Mucosa of rectum (tissue), 2 donors: ENCODE results near the gene HHLA2.

Experiments
- H3K27ac ChIP-seq, 2 donors: one replicate each; pipeline ENCODE4 v1.7.0; 2013; ENCODE audit warnings: inconsistent platforms in 2 of 2, low read depth in 2 of 2, low read length in 2 of 2
- H3K27me3 ChIP-seq, 2 donors: one replicate each; pipeline ENCODE4 v1.7.0; 2013; ENCODE audit warnings: low read length in 2 of 2; ENCODE audit not compliant: control insufficient read depth in 2 of 2, insufficient read depth in 2 of 2
- H3K36me3 ChIP-seq, 2 donors: one replicate each; pipeline ENCODE4 v1.7.0; 2013; ENCODE audit warnings: low read length in 2 of 2; ENCODE audit not compliant: control insufficient read depth in 2 of 2, insufficient read depth in 2 of 2
- H3K4me1 ChIP-seq, 2 donors: one replicate each; pipeline ENCODE4 v1.7.0; 2013; ENCODE audit warnings: low read length in 2 of 2, mild to moderate bottlenecking in 1 of 2; ENCODE audit not compliant: control insufficient read depth in 2 of 2, insufficient read depth in 2 of 2
- H3K4me3 ChIP-seq, 2 donors: one replicate each; pipeline ENCODE4 v1.7.0; 2013; ENCODE audit warnings: low read length in 2 of 2
- H3K9ac ChIP-seq, 2 donors: one replicate each; pipeline ENCODE4 v1.7.0; 2013; ENCODE audit warnings: low read length in 2 of 2, low read depth in 1 of 2, mild to moderate bottlenecking in 1 of 2
- H3K9me3 ChIP-seq, 2 donors: one replicate each; pipeline ENCODE4 v1.7.0; 2013; ENCODE audit warnings: low read length in 2 of 2; ENCODE audit not compliant: control insufficient read depth in 2 of 2
- donor health status: healthy.
- donor health status: Normal muscosa, but diverticular disease.

The HHLA2 gene

GRCh38 chr3:108333961-108334360 is 37.6 kb downstream of the HHLA2 start:
- no peak overlapping the region for H3K9ac ChIP-seq
- no peaks in the 10 kb centered on the region for H3K27me3 ChIP-seq
- no peak overlapping the region for H3K4me3 ChIP-seq
- peaks cover 0 to 7% of the 10 kb centered on the region in 2 donors for H3K36me3 ChIP-seq
- H3K27ac ChIP-seq: no peak overlapping the region
- no peaks in the 10 kb centered on the region for H3K9me3 ChIP-seq
- H3K4me1 ChIP-seq: no peaks in the 10 kb centered on the region

GRCh38 chr3:108334701-108335100 is 38.4 kb downstream of the HHLA2 start:
- Histone ChIP-seq H3K36me3 (peaks cover 0 to 7% of the 10 kb centered on the region in 2 donors), H3K4me1 (no peaks in the 10 kb centered on the region), H3K4me3 (no peak overlapping the region), H3K9ac (no peak overlapping the region), H3K9me3 (no peaks in the 10 kb centered on the region), H3K27ac (no peak overlapping the region), H3K27me3 (no peaks in the 10 kb centered on the region)

DNA sequence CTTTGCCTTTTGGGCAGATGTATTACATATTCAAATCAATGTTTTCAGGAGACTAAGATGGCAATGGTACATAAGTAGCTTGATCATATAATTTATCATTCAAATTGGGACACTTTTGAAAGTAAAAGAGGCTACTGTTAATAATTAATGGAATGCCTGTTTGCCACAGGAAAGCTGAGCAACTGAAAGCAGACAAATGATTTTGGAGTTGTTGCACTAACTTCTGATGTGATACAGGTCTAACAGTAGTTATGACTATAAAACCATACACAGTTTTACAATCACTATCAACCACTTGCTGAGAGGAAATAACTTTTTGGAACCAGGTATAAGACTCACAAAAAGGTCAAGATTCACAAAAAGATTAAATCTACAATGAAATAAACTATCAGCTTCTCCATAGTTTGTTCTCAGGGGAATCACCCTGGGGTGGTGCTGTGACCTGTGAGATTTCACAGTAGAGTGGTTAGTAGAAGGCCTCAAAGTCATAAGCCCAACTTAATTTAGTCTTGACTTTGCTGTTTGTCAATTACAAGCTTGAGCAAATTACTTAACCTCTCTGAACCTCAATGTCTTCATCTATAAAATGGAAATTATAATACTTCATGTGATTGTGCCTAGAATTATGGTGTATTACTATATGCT is 42.7 kb downstream of the HHLA2 start:
- no peak overlapping the region for H3K4me3 ChIP-seq
- no peak overlapping the region for H3K9ac ChIP-seq
- H3K9me3 ChIP-seq: no peaks in the 10 kb centered on the region
- peaks cover 0 to 3% of the 10 kb centered on the region in 2 donors for H3K36me3 ChIP-seq
- no peaks in the 10 kb centered on the region for H3K27me3 ChIP-seq
- H3K27ac ChIP-seq: no peak overlapping the region
- no peaks in the 10 kb centered on the region for H3K4me1 ChIP-seq

DNA sequence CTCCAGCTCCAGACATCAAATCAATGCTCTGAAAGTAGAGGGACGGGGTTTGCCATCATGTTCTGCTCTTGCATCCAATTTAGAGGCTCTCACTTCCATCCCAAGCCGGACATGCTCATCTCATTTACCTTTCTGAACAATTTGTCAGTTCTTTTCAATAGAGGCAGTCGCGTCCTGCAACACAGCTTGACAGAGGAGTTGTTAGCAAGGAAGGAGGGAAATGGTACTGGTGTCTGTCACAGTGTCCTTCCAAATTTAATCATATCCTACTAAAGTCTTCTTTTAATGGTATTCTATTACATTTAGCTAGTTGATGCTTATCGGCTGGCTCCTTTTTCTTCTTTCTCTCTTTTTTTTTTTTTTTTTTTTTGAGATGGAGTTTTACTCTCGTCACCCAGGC is 45.6 kb downstream of the HHLA2 start:
- Histone ChIP-seq H3K27ac (no peak overlapping the region), H3K9me3 (no peaks in the 10 kb centered on the region)

GRCh38 chr3:108342837-108343486 is 46.6 kb downstream of the HHLA2 start:
- Histone ChIP-seq H3K36me3 (peaks cover 4 to 11% of the 10 kb centered on the region in 2 donors), H3K4me1 (no peaks in the 10 kb centered on the region), H3K9me3 (no peaks in the 10 kb centered on the region), H3K27ac (no peak overlapping the region), H3K4me3 (no peak overlapping the region), H3K27me3 (no peaks in the 10 kb centered on the region), H3K9ac (no peak overlapping the region)

More for the DNA sequence above, 45.6 kb downstream of the HHLA2 start:
- H3K9ac ChIP-seq: no peak overlapping the region
- no peak overlapping the region for H3K4me3 ChIP-seq
- H3K36me3 ChIP-seq: peaks cover 4 to 11% of the 10 kb centered on the region in 2 donors
- H3K4me1 ChIP-seq: no peaks in the 10 kb centered on the region
- no peaks in the 10 kb centered on the region for H3K27me3 ChIP-seq

- H3K9ac ChIP-seq: no peak overlapping the region
Measured at GRCh38 chr3:108343491-108343890, 47.1 kb downstream of the HHLA2 start.

DNA sequence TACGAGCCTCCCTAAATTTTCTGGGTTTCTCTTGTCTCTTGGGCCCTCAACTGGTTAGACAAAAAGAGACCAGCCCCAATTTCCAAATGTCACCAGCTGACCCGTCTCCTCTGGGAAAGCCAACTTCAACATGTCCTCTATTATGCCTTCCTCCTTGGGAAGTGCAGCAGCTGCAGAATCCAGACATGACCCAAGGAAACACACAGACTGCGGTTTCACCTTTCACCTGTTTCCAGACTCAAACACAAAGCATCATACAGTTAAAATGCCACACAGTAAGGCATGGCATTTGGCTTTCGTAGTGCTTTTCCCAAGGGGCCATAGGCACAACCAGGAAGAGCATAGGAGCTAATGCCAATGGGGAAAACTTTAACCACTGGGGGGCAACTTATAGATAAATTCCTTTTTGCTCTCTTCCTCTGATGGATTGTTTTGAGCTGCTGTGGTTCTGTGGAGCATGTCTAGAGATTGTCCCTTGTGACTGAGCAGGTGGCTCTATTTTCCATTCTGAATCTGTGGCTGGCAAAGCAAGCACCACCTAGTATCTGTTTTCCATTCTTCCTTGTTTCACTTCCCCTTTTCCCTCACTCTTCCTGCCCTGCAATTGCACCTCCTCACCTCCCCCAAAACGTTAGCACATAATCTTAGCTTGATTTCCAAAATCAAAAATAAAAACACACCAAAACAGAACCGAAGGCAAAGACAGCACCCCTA is 49.3 kb downstream of the HHLA2 start:
- Histone ChIP-seq H3K4me3 (no peak overlapping the region), H3K27ac (no peak overlapping the region), H3K9me3 (no peaks in the 10 kb centered on the region), H3K27me3 (no peaks in the 10 kb centered on the region), H3K4me1 (no peaks in the 10 kb centered on the region), H3K36me3 (peaks cover 4 to 11% of the 10 kb centered on the region in 2 donors), H3K9ac (no peak overlapping the region)

More at GRCh38 chr3:108343491-108343890, 47.1 kb downstream of the HHLA2 start:
- H3K4me3 ChIP-seq: no peak overlapping the region
- H3K27ac ChIP-seq: no peak overlapping the region
- no peaks in the 10 kb centered on the region for H3K4me1 ChIP-seq
- H3K9me3 ChIP-seq: no peaks in the 10 kb centered on the region
- H3K27me3 ChIP-seq: no peaks in the 10 kb centered on the region
- H3K36me3 ChIP-seq: peaks cover 4 to 11% of the 10 kb centered on the region in 2 donors

DNA sequence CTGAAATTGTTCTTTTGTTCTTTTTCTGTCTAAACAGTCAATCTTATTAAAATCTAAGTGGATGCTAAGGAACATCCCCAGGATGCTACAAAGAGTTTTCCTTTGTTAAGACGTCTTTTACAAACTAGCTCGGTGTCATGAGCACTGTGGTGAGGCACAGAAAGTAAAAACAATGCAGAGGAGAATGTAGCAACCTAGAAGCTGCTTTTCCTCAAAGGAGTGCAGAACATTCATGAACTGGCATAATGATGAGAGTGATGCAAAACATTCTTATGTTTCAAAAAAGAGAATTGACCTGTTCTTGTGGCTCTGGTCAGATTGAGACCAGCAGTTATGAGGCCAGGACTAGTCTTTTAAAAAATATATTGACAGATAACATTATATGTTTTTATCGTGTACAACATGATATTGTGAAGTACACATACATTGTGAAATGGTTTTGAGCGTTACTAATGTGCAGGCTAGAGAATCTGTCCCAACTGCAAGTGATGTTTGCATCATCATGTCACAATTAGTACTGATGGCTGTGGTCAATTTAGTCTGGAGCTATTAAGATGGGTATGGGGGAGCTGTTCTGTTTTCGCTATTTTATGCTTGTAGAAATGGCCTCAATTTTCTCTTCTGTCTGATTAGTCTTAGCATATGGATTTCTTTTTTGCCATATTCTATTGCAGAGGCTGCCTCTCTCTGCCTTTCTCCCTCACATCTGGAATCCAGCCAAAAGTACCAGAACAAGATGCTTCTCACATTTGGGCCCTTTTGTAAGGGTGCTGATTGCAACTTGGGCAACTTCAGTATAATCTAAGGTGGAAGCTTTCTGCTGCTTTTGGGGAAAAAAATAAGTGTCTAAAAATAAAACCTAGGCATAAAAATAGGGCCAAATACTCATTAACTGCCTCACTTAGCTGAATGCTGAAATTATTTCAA is 50.2 kb downstream of the HHLA2 start:
- Histone ChIP-seq H3K4me3 (no peak overlapping the region), H3K9ac (no peak overlapping the region), H3K27ac (no peak overlapping the region), H3K36me3 (peaks cover 4 to 11% of the 10 kb centered on the region in 2 donors), H3K27me3 (no peaks in the 10 kb centered on the region), H3K9me3 (no peaks in the 10 kb centered on the region), H3K4me1 (no peaks in the 10 kb centered on the region)

DNA sequence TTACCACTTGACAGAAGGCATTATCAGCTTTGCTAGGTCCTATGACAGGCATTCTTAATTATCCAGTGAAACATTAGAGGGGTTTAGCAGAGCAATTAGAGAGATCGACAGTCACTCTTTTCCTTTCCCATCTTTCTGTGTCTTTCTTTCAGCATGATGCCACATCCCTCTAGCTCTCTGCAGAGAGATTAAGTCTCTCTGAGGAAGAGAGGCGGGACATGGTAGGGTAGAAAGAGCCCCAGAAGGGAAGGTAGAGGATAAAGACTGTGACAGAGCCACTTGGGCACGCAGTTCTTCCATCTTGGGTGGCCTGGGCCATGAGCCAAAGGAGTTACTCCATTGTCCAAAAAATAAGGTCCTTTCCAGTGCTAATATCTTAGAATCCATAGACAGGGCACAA is 55.8 kb downstream of the HHLA2 start:
- peaks cover 0 to 9% of the 10 kb centered on the region in 2 donors for H3K36me3 ChIP-seq
- no peak overlapping the region for H3K9ac ChIP-seq
- H3K4me3 ChIP-seq: no peak overlapping the region
- H3K9me3 ChIP-seq: no peaks in the 10 kb centered on the region
- no peak overlapping the region for H3K27ac ChIP-seq
- no peaks in the 10 kb centered on the region for H3K27me3 ChIP-seq
- H3K4me1 ChIP-seq: no peaks in the 10 kb centered on the region
